Measurements from ENCODE around the gene ZP3. TPM values are rescaled to one million over a fixed set of nuclear protein-coding genes. Genes with fewer than 3 reads are reported as not detected.

Gene ZP3
- 1 to 10 TPM; 1.3 to 7.5 (median 2.5) TPM for total RNA-seq
- 1 to 10 TPM; 3.3 to 5.0 (median 4.3) TPM for polyA plus RNA-seq
- long read RNA-seq, donor 1, partial matches to known transcripts, result 0 of 1 reads
- long read RNA-seq, donor 1, other reads (novel, unspliced or antisense), result 0 of 1 reads
- long read RNA-seq, donor 2, result 0 reads

DNA sequence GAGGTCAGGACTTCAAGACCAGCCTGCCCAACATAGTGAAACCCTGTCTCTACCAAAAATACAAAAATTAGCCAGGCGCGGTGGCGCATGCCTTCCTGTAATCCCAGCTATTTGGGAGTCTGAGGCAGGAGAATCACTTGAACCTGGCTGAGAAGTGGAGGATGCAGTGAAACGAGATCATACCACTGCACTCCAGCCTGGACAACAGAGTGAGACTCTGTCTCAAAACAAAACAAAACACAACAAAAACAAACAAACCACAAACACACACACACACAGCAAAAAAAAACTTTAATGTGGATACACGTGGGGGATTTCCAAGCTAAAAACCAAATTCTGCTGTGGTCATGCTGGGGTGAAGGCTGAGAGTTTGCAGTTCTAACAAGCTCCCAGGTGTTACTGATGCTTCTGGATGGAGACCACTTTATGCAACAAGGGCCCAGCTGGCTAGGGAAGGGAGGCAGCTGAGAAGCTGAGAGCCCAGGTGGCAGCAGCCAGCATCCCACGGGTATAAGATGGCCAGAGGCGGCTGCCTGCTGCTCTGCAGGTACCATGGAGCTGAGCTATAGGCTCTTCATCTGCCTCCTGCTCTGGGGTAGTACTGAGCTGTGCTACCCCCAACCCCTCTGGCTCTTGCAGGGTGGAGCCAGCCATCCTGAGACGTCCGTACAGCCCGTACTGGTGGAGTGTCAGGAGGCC is at the start of gene ZP3:
TSS of gene ZP3 (plus strand) at position 538 of the 699 bp plus-strand sequence. CDS start at position 553, 15 bp downstream.
- peak; percentile 21 for DNase-seq
- Histone ChIP-seq H3K27ac (no peak within 1 kb of the TSS), H3K36me3 (no peaks in the 10 kb centered on the region), H3K27me3 (replicated peaks in 1 of 7) (no peaks in the 10 kb centered on the region), H3K4me1 (peaks cover 0 to 14% (median under 1%) of the 10 kb centered on the region in 6 donors), H3K4me3 (no peak within 1 kb of the TSS), H3K9me3 (no peaks in the 10 kb centered on the region)
- TF ChIP-seq, protein P1, sequence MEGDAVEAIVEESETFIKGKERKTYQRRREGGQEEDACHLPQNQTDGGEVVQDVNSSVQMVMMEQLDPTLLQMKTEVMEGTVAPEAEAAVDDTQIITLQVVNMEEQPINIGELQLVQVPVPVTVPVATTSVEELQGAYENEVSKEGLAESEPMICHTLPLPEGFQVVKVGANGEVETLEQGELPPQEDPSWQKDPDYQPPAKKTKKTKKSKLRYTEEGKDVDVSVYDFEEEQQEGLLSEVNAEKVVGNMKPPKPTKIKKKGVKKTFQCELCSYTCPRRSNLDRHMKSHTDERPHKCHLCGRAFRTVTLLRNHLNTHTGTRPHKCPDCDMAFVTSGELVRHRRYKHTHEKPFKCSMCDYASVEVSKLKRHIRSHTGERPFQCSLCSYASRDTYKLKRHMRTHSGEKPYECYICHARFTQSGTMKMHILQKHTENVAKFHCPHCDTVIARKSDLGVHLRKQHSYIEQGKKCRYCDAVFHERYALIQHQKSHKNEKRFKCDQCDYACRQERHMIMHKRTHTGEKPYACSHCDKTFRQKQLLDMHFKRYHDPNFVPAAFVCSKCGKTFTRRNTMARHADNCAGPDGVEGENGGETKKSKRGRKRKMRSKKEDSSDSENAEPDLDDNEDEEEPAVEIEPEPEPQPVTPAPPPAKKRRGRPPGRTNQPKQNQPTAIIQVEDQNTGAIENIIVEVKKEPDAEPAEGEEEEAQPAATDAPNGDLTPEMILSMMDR (IDR thresholded peaks at IDR 0.05 in 8 of 11, conservative IDR thresholded peaks at IDR 0.05 in 3 of 11), result no peak
- TF ChIP-seq POLR2AphosphoS5 (IDR thresholded peaks at IDR 0.05) (no peak), POLR2A (IDR thresholded peaks at IDR 0.05) (no peak)
- 72 to 84% (median 81%) methylated on average over 9 to 10 of the region's 10 CpGs for WGBS, 5 donors
- intact Hi-C loops (cut with DNase I; ENCODE audit: low total_unique reads), result no loop called here

DNA sequence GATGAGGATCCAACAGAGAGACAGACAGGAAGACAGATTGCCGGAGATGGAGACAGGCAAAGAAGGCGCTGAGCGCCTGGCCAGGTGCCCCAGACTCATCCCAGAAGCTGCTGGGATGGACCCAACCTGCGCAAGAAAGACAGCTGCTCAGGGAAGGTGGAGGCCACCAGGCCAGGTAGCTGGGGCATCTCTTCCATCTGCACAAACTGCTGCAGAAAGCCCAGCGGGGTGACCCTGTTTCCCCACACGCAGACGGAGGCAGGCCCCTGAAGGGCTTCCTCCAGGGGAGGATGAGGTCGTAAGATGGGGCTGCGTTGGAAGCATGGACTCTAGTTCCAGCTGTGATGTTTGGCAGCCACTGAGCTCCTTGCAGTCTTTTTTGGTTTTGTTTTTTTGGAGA is 49.5 kb upstream of the ZP3 start:
- H3K27ac ChIP-seq, result no peak overlapping the region
- TF ChIP-seq, protein P1 (IDR thresholded peaks at IDR 0.05 in 8 of 11, conservative IDR thresholded peaks at IDR 0.05 in 3 of 11), result no peak
- TF ChIP-seq POLR2A (IDR thresholded peaks at IDR 0.05) (no peak), POLR2AphosphoS5 (IDR thresholded peaks at IDR 0.05) (no peak)
- H3K27me3 ChIP-seq (replicated peaks in 1 of 7), result no peaks in the 10 kb centered on the region
- H3K4me3 ChIP-seq, result no peak overlapping the region
- DNase-seq, result no peak
- H3K36me3 ChIP-seq, result no peaks in the 10 kb centered on the region
- no peaks in the 10 kb centered on the region for H3K9me3 ChIP-seq
- 81 to 93% (median 89%) methylated on average over 9 of the region's 9 CpGs for whole genome bisulfite sequencing, 5 donors
- intact Hi-C loops (cut with DNase I; ENCODE audit: low total_unique reads), result no loop called here
- peaks cover 0 to 36% (median 14%) of the 10 kb centered on the region in 6 donors for H3K4me1 ChIP-seq

DNA sequence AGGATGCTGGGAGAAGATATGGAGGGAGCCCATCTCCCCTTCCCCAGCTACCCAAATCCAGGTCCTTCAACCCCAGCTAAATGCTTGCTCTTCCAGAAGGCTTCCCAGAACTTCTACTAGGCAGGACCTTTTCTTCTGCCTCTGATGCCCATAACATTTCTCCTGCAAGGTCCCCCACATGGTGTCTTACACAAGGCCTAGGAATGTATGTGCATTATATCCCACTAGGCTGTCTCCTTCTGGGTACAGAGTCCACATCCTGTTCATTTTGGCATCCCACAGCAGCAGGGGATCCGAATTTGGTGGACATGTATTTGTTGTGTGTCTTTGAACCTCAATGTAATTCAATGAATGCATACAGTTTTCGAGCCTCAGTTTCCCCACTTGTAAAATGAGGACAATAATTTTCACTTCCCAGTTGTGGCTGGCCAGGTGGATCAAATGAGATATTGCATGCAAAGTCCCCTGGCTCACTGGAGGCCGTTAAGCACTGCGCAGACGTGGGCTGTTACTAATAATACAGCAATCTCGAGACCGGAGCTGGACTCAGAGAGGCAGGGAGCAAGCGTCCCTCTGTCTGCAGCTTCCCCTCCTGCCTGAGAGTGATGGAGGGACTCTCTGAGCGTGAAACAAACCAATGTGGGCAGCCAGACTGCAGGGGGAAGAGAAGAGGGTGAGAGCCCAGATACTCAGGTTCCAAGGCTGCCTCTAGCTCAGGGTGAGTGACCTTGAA is 47.4 kb upstream of the ZP3 start:
- intact Hi-C loops (cut with DNase I; ENCODE audit: low total_unique reads), result no loop called here
- no peak for DNase-seq
- Histone ChIP-seq H3K4me1 (peaks cover 0 to 46% (median 22%) of the 10 kb centered on the region in 6 donors), H3K36me3 (no peaks in the 10 kb centered on the region), H3K9me3 (no peaks in the 10 kb centered on the region), H3K27ac (no peak overlapping the region), H3K27me3 (replicated peaks in 1 of 7) (no peaks in the 10 kb centered on the region), H3K4me3 (no peak overlapping the region)
- TF ChIP-seq POLR2AphosphoS5 (IDR thresholded peaks at IDR 0.05), result no peak
- TF ChIP-seq POLR2A (IDR thresholded peaks at IDR 0.05), result no peak
- TF ChIP-seq, protein P1 (IDR thresholded peaks at IDR 0.05 in 8 of 11, conservative IDR thresholded peaks at IDR 0.05 in 3 of 11), result no peak
- 66 to 76% (median 72%) methylated on average over 9 of the region's 9 CpGs for WGBS, 5 donors

DNA sequence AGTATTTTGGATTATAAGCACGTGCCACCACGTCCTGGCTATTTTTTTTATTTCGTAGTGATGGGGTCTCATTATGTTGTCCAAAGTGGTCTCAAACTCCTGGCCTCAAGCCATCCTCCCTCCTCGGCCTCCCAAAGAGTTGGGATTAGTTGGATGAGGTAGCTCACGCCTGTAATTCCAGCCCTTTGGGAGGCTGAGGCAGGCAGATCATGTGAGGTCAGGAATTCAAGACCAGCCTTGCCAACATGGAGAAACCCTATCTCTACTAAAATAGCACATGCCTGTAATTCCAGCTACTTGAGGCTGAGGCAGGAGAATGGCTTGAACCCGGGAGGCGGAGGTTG is 44.2 kb upstream of the ZP3 start:
- Histone ChIP-seq H3K4me1 (peaks cover 0 to 47% (median 25%) of the 10 kb centered on the region in 6 donors), H3K27me3 (replicated peaks in 1 of 7) (no peaks in the 10 kb centered on the region), H3K4me3 (peak overlapping the region in 6 of 8 donors; percentile 42 to 69 (median 44)), H3K36me3 (no peaks in the 10 kb centered on the region), H3K27ac (peak overlapping the region; percentile 66 to 89 (median 86)), H3K9me3 (no peaks in the 10 kb centered on the region)
- TF ChIP-seq, protein P1 (IDR thresholded peaks at IDR 0.05 in 8 of 11, conservative IDR thresholded peaks at IDR 0.05 in 3 of 11), result no peak
- TF ChIP-seq POLR2A (IDR thresholded peaks at IDR 0.05), result no peak
- TF ChIP-seq POLR2AphosphoS5 (IDR thresholded peaks at IDR 0.05), result no peak
- 82 to 89% (median 83%) methylated on average over 7 of the region's 7 CpGs for WGBS, 5 donors
- no peak for DNase-seq
- intact Hi-C loops (cut with DNase I; ENCODE audit: low total_unique reads), result no loop called here
